Ovary (tissue), 9 donors: ENCODE results near the gene DPP7. TPM values are rescaled to one million over a fixed set of nuclear protein-coding genes. Genes with fewer than 3 reads are reported as not detected.

ENCODE experiments used
- DNase-seq, 5 donors: peaks; one replicate each; pipeline ENCODE4 v3.0.0-alpha.2; 2019 to 2020
- H3K27ac ChIP-seq, 2 donors: fragments of 200-600 bp; one replicate each; pipeline versions ENCODE4 v1.5.1 to v1.8.0; 2019 to 2022
- H3K27me3 ChIP-seq: fragments of 200-600 bp; one replicate; pipeline ENCODE4 v1.8.0; 2022
- H3K36me3 ChIP-seq: fragments of 200-600 bp; sonication (generic); one replicate; pipeline ENCODE4 v1.5.1; 2019
- H3K4me1 ChIP-seq: one replicate; pipeline ENCODE4 v1.8.1; 2013; ENCODE audit warnings: mild to moderate bottlenecking, moderate library complexity; ENCODE audit not compliant: insufficient read depth
- H3K4me3 ChIP-seq: fragments of 200-600 bp; sonication (generic); one replicate; pipeline ENCODE4 v1.5.1; 2017
- H3K9me3 ChIP-seq, 2 donors: fragments of 200-600 bp in 1 of 2; sonication (generic) in 1 of 2; one replicate each; pipeline versions ENCODE4 v1.5.1 to v1.8.1; 2013 to 2019; ENCODE audit warnings: mild to moderate bottlenecking in 1 of 2, moderate library complexity in 1 of 2
- CTCF ChIP-seq, 3 donors: fragments of 450-650 bp in 2 of 3; fragments of 200-600 bp in 1 of 3; IDR thresholded peaks; one replicate each; pipeline versions ENCODE4 v1.5.1 to v1.8.0; 2016 to 2022; ENCODE audit warnings: antibody characterized with exemption in 3 of 3, mild to moderate bottlenecking in 1 of 3
- EP300 ChIP-seq: sonication (generic); formaldehyde crosslinking; IDR thresholded peaks from one replicate; pipeline ENCODE4 v1.6.1; 2017; ENCODE audit warnings: antibody characterized with exemption
- POLR2A ChIP-seq: fragments of 450-650 bp; IDR thresholded peaks from one replicate; pipeline ENCODE4 v1.6.1; 2017; ENCODE audit warnings: antibody characterized with exemption, mild to moderate bottlenecking, moderate library complexity
- WGBS, 3 donors: extraction: QIAGEN DNeasy Blood & Tissue Kit in 1 of 3; methylation state at CpG; one replicate each; pipeline versions ENCODE4 v1.1.5 to v1.1.7; 2013 to 2017; 5-methylcytosine and 5-hydroxymethylcytosine counted together
- intact Hi-C, 4 donors: fragments of 100-400 bp; cut with DNase I; formaldehyde crosslinking; loops; one replicate each; pipeline versions ENCODE4 v1.11.0 to v1.15.1; 2022 to 2023
- polyA plus RNA-seq, 2 donors: library from polyadenylated mRNA; stranded (reverse); fragments of 200-250 nt in 1 of 2; fragments of 350-450 nt in 1 of 2; fragmentation: Illumina TruSeq in 1 of 2; extraction: RNeasy Lipid Tissue Mini Kit (QIAGEN cat#74804) in 1 of 2; gene quantifications; one replicate each; pipeline ENCODE4 v1.2.3, GENCODE V29; 2013 to 2014
- total RNA-seq, 7 donors: library from RNA; depleted of rRNA in 2 of 7; stranded (reverse); fragments of >200 nt in 2 of 7; fragmentation: NEBNext Ultra II Directional in 3 of 7; extraction: Animal tissue kit (Norgen Biotek cat#: 25700) in 3 of 7; gene quantifications; one replicate each; pipeline versions ENCODE4 v1.1.0 to v1.2.4, GENCODE V29; 2016 to 2023
- donor health status: DM: no; HTN: no; CAD: no; lungs with moderate emphysema.
- donor health status: DM: no; HTN: no; CAD: no.
- donor health status: Bipolar disorder and iron deficiency.
- donor health status: DM: yes; HTN: yes; CAD: no.
- donor health status: DM: no; HTN: no; CAD: no.
- donor health status: DM: yes; HTN: yes; CAD: no.

DPP7 gene
- total and polyA plus RNA-seq, 9 donors: 3.0 to 117 (median 88.7) TPM

- Histone ChIP-seq H3K27me3 (no peaks in the 10 kb centered on the region), H3K36me3 (no peaks in the 10 kb centered on the region), H3K27ac (no peak overlapping the region), H3K9me3 (no peaks in the 10 kb centered on the region), H3K4me3 (no peak overlapping the region), H3K4me1 (no peaks in the 10 kb centered on the region)
- no peak for DNase-seq
- intact Hi-C loops: no loop called here
- TF ChIP-seq POLR2A: no peak
- TF ChIP-seq CTCF (IDR thresholded peaks at IDR 0.05): no peak
- no peak for TF ChIP-seq EP300
- WGBS, 3 donors: 75 to 77% (median 76%) methylated on average over 19 of the region's 19 CpGs
These were observed 34.1 kb upstream of the DPP7 start for GRCh38 chr9:137148661-137149060.

- H3K4me3 ChIP-seq: no peak overlapping the region
- no peaks in the 10 kb centered on the region for H3K36me3 ChIP-seq
- WGBS, 3 donors: 62 to 72% (median 63%) methylated on average over 25 to 27 of the region's 27 CpGs
- H3K27ac ChIP-seq: no peak overlapping the region
- H3K27me3 ChIP-seq: no peaks in the 10 kb centered on the region
- H3K9me3 ChIP-seq: no peaks in the 10 kb centered on the region
- intact Hi-C loops: no loop called here
- no peak for TF ChIP-seq EP300
- TF ChIP-seq POLR2A: no peak
- TF ChIP-seq CTCF (IDR thresholded peaks at IDR 0.05): no peak
- DNase-seq: no peak
- no peaks in the 10 kb centered on the region for H3K4me1 ChIP-seq
These were observed 33.7 kb upstream of the DPP7 start for GRCh38 chr9:137148242-137148641.

GRCh38 chr9:137147793-137148160 is 33.2 kb upstream of the DPP7 start:
- Histone ChIP-seq H3K36me3 (no peaks in the 10 kb centered on the region), H3K27ac (no peak overlapping the region), H3K27me3 (no peaks in the 10 kb centered on the region), H3K4me3 (no peak overlapping the region), H3K9me3 (no peaks in the 10 kb centered on the region), H3K4me1 (no peaks in the 10 kb centered on the region)
- intact Hi-C loops: no loop called here
- TF ChIP-seq POLR2A (no peak), EP300 (no peak), CTCF (IDR thresholded peaks at IDR 0.05) (no peak)
- WGBS, 3 donors: 20 to 23% (median 22%) methylated on average over 23 to 24 of the region's 24 CpGs
- DNase-seq: no peak

- 80 to 85% (median 82%) methylated on average over 25 to 26 of the region's 26 CpGs for WGBS, 3 donors
- no peaks in the 10 kb centered on the region for H3K9me3 ChIP-seq
- no peak overlapping the region for H3K4me3 ChIP-seq
- no peak for DNase-seq
- no peak overlapping the region for H3K27ac ChIP-seq
- H3K4me1 ChIP-seq: no peaks in the 10 kb centered on the region
- intact Hi-C loops: no loop called here
- H3K36me3 ChIP-seq: no peaks in the 10 kb centered on the region
- TF ChIP-seq CTCF (IDR thresholded peaks at IDR 0.05) (no peak), EP300 (no peak), POLR2A (no peak)
- no peaks in the 10 kb centered on the region for H3K27me3 ChIP-seq
These were observed 32.7 kb upstream of the DPP7 start for GRCh38 chr9:137147091-137147792.
